HG02610 (cell line): ENCODE data around the gene ACAT1.
"Not testable (repeated sequence)": the region's sequence is repeated elsewhere in the genome, so short reads cannot be mapped to it uniquely, and the experiment has no call there.

Experiments used
- ATAC-seq: cut with Tn5 transposase; IDR thresholded peaks from one replicate; pipeline ENCODE4 v1.9.1; 2021; ENCODE audit warnings: mild to moderate bottlenecking, moderate library complexity; ENCODE audit not compliant: unreplicated experiment

Gene ACAT1

DNA sequence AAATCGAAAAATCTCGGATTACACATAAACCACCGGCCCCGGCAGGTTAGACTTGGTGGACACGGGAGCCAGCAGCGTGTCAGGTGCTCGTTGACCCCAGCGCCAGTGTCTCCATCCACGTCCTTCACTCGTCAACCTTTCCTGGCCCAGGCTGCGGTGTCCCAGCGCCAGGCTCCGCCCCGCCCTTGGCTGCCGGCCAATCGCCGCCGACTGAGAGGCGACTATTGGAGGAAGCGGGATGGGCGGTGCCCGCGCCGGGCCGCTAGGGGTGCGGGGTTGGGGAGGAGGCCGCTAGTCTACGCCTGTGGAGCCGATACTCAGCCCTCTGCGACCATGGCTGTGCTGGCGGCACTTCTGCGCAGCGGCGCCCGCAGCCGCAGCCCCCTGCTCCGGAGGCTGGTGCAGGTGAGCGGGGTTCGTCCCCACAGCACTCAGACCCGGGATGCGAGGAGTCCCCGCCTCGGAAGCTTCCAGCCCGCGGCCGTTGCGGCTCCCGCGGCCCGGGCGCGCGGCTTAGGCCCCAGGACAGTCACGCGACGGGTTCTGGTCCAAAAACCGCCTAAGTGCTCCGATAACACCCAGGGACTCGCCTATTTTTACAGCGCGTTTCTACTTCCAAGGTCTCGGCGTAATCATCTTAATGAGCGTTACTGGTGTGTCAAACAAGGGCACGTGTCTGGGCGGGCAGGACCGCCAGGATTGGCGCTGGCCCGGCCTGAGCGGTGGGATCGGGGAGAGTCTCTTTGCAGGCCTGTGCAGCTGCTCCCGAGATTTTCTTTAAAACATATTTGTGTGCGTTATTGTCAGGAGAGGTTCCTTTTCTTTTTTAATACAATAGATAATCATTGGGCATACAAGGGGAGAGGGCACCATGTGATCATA lies at the start of gene ACAT1:
TSS of gene ACAT1 (plus strand) at position 294 of the 882 bp plus-strand sequence. CDS start at position 334, 40 bp downstream.
- peak; percentile 98 for ATAC-seq

DNA sequence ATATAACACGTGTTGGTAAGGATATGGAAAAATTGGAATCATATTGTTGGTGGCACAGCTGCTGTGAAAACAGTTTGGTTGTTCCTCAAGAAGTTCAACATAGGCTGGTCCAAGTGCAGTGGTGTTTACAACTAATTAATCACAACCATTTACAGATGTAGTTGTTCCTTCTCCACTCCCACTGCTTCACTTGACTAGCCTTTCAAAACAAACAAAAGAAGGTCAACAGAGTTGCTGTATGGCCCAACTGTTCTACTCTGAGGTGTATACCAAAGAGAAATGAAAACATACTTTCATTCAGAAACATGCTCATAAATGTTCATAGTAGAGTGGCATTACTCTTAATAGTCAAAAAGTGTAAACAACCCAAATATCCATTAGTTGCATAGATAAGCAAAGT lies 36.6 kb upstream of the ACAT1 start:
- no peak for ATAC-seq

DNA sequence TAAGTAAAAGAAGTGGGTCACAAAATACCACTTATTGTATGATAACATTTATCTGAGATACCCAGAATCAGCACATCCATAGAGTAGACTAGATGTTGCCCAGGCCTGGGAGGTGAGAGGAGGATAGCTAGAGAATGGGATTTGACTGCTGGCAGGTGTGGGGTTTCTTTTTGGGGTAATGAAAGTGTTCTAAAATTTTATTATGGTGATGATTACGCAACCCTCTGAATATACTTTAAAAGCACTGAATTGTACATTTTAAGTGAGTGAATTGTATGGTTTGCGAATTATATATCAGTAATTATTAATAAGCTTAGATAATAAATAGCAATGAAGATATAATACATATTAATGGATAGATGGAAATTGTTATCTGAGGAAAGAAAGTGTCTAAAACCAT lies 35.7 kb upstream of the ACAT1 start:
- no peak for ATAC-seq

DNA sequence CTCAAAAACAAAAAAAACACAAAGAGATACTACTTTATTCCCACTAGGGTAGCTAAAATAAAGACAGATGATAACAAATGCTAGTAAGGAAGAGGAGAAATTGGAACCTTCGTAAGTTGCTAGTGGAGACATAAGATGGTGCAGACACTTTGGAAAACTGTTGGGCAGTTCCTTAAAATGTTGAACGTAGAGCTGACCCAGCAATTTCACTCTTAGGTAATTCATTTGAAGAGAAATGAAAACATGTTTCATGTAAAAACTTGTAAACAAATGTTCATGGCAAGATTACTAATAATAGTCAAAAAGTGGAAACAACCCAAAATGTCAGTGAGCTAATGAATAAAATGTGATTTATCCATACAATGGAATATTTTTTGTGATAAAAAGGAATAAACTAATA lies 29.2 kb upstream of the ACAT1 start:
- ATAC-seq: no peak

DNA sequence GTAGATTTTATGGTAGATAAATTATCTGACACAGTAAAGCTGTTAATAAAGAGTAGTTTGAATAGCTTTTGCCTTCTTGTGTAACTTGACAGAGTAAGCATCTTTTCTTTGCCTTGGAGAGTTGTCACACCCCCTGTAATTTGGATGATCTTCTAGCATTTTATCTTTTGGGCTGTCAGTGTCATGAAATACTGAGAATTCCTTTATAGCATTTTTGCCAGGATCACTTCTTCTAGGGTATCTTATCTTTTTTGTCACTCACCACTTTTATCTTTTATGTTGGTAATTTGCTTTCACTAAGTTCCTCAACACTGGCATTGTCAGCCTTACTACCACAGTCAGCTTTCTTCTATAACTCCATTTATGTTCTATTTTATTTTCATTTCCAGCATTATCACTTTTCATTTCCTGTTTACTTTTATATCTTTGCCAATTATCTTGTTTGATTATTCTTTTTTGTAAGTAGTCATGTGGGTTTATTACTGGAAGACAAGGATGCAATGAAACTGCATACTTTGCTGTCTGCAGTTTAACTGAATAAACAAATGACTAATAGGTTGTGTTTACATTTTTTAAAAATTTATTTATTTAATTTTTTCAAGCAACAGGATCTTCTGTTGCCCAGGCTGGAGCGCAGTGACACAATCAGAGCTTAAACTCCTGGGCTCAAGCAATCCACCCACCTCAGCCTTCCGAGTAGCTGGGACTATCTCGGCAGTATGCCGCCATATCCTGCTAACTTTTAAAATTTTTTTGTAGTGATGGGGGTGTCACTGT lies 28.1 kb upstream of the ACAT1 start:
- ATAC-seq: no peak

DNA sequence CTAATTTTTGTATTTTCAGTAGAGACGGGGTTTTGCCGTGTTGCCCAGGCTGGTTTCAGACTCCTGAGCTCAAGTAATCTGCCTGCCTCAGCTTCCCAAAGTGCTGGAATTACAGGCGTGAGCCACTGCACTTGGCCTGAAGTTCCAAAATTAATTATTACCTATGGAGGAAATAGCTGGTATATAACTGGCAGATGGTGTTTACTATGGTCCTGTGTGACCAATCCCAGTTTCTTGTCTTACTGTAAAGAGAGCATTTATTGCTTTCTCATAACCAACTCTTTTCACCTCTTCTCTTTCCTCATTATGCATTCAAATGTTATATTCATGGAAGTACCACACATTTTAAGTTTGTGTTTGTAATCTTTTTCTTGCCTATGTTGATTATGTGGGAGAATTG lies 24.2 kb upstream of the ACAT1 start:
- ATAC-seq: no peak

DNA sequence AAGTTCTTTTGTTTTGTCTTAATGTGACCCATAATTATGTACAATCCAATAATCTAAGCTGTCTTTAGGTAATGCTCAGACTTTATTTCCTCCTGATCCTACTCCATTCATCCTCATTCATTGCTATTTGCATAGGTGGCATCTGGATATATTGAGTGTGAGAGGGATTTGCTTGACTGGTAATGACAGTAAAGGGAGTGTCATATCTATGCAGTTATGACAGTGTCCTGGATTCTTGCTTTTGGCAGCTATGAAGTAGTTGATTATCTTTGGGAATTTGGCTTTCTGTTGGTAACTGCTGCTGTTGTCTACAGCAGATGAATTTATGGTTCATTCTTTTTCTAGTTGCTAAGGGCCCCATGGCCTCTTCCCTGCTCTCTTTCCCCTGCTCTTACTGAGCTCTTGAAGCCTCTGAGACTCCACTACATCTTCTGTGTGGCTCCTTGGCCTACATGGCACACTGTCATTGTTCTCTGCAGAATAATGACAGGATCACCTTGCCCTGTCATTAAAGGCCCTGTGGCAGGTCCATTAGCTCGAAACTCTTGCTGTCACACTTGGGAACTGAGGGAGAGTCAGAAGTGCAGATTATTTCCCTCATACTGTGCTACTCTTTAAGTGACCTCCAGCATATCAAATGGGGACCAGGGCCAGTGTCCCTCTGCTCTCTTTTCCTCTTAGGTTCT lies 20.1 kb upstream of the ACAT1 start:
- ATAC-seq: no peak

DNA sequence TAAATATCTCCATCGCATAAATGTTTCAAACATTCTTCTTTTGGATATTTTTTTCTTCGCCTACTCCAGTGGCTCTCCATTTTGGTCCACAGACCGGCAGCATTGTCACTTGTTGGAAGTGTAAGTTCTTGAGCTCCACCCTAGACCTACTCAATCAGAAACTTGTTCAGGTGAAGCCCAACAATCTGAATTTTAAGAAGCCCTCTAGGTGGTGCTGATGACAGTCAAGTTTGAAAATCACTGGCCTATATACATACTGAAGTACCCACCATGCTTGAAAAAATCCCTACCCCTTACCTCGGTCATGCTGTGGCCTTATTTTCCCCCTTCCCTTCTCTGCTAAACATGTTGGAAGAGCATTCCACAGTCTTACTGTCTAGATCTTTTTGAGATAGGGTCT lies 10.2 kb upstream of the ACAT1 start:
- no peak for ATAC-seq

DNA sequence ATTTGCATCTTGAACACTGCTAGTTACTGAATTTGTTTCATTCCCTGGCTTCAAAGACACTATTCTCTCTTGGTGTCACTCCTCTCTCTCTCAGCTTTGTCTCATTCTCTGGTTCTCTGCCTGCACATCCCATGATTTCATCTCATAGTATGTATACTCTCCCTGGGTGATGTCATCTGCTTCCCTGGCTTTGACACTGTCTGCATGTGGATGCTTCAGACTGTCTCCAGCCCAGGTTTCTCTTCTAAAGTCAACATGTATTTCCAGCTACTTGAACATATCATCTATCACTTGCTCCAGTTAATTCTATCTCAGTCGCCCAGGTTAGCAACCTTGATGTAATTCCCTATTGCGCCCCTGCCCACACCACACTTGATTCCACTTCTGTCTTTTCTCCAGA lies 9.3 kb upstream of the ACAT1 start:
- ATAC-seq: no peak

DNA sequence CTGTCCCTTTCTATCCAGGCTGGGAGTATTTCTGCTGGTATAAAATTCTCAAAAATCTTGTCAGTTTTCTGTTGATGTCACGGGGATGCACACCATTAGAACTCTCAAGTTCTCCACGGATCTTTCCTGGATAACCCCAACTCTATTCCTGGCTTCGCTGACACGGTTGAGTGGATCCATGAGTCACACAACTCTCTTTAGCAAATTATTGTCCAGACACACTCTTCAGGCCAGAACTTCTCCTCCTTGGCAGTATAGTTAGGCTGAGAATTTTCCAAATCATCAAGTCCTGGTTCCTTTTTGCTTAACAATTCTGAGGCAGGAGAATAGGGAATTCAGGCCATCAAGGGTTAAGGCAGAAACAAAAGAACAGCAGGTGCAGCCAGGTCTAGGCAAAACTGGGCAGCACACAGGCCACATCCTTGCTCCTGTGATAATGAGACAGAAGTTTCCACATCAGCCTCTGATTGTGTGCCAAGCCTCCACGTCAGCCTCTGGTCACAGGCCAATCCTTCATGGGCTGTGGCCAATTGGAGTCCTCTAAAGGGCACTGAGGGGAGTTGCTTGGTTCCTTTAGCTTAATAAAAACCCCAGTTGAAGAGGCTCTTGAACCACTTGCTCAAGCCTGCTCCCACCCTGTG lies 5.7 kb upstream of the ACAT1 start:
- no peak for ATAC-seq

DNA sequence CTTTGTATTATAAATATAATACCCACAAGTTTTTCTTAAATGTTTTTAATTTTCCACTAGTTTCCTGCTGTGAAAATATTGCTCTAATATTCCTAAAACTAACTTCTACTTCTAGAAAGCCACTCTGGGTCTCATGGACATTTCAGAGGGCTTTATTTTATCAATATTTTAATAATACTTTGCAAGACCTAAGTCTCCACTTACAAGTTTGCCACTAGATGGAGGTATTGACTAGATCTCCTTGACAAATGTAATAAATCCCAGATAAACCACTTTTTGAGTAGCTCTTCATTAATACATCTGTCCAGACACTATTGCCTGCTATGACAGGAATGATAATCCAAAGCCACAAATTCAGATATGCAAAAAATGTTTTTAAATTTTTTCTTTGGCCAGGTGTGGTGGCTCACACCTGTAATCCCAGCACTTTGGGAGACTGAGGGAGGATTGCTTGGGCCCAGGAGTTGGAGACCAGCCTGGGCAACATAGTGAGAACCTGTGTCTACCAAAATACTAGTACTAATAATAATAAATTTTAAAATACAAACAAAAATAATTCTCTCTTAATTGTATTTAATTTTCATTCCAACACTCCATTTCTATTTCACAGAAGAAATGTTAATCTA lies 3.5 kb upstream of the ACAT1 start:
- ATAC-seq: no peak

DNA sequence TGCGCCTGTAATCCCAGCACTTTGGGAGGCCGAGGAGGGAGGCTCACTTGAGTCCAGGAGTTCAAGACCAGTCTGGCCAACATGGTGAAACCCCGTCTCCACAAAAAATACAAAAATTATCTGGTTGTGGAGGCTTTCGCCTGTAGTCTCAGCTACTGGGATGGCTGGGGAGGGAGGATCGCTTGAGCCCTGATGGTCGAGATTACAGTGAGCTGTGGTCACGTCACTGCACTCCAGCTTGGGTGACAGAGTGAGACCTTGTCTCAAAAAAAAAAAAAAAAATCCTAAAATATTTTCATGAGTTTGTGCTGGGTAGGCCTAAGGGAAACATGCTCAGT lies 462 bp upstream of the ACAT1 start:
- ATAC-seq: peak; percentile 6

DNA sequence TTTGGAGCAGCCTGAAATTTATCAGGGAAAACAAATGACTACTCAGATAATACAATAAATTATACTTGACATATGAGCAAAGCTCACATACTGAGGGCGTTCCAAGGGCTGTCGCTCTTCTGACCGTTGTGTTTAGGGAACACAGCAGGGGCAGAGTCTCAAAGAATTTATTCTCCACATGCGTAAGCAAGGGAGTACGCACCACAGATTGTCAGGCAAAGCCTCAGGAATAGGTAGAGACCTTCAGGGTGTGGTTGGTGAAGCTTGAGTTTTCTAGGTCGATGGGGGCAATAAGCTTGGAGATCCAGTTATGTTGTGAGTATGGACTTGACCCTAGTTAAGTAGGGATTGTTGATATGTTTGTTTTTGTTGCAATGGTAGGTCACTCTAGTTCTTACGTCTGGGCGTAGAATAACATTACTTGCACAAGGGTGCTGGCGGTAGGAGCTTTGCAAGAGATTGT lies 830 bp downstream of the ACAT1 start:
- ATAC-seq: no peak

DNA sequence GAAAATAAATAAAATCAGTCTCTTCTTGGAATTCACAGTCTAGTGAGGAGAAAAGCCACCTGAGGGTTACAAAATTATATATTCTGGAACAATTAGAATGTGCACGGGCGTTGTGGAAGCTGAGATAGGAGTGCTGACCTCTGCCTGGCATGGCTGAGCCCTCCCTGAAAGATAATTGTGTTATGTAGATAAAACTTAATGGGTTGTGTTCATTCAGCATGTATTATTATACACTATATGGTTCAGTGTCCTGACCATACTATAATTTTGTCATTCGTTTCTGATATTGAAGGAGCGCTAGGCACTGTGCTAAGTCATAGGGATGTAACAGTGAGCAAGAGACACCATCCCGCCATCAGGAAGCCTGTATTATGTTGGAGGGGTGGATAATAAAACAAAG lies 3.7 kb downstream of the ACAT1 start:
- no peak for ATAC-seq

DNA sequence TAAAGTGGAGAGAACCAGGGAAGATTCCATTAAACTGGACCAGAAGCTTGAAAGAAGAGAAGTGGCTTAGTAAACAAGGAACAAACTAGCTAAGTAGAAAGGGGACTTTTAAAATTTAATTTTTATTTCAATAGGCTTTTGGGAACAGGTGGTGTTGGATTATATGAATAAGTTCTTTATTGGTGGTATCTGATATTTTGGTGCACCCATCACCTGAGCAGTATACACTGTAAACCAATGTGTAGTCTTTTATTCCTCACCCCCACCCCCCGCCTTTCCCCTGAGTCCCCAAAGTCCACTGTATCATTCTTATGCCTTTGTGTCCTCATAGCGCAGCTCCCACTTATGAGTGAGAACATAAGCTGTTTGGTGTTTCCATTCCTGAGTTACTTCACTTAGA lies 7.4 kb downstream of the ACAT1 start:
- no peak for ATAC-seq

DNA sequence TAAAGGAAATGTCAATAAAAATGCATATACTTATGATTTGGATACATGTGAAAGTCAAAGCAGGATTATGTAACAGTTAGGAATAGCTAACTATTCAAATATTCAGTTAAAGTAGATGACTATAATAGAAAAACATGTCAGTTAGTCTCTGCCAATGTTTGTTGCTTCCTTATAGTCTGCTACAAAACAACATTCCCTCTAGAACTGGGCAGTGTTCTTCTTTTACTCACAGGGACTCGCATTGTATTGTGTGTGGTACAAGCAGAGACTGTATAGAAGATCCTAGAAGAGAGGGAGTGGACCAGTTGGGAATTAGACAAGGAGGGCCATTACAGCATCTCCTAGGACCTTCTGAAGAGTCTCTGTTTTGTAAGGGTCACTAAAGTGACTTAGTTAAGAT lies 10.6 kb downstream of the ACAT1 start:
- no peak for ATAC-seq

DNA sequence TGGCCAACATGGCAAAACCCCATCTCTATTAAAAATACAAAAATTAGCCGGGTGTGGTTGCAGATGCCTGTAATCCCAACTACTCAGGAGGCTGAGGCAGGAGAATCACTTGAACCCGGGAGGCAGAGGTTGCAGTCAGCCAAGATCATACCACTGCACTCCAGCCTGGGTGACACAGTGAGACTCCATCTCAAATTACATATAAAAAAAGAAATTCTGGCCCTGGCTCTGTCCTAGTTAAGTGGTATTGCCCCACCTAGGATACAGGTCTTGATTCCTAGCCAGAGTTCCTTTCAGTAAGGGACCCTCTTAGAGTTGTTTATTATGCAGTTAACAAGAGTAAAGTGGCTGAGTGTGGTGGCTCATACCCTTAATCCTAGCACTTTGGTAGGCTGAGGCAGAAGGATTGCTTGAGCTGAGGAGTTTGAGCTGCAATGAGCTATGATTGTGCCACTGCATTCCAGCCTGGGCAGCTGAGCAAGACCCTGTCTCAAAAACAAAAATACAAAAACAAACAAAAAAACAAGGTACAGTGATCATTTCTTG lies 11.7 kb downstream of the ACAT1 start:
- ATAC-seq: not testable (repeated sequence)

DNA sequence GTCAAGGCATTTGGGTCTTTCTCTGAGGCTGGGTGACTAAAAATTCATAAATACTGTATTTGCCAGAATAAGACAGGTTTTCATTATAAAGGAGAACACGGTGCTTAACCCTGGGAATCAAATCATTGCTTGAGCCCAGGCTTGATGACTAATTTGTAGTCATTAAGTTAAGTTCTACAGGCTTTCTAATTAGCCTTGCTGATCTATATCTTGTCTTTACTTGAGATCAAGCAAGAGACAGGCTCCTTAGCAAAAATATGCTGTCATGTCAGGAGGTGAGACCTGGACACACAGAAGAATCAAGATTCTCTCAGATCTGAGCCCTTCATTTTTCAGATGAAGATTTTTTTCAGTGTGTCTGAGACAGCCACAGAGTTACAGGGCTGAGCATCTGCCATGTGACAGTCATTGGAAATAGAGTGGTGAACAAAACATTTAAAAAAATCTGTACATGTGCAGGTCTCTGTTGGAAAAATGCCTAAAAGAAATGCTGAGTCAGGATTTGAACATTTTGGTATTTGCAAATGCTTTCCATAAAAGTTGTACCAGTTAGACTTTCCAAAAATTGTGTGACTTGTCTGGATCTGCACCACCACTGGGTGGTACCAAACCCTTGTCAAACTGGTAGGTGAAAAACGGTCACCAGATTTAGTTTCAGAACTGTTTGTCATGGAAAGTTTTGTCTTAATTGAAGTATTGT lies 14.6 kb downstream of the ACAT1 start:
- ATAC-seq: peak; percentile 45

DNA sequence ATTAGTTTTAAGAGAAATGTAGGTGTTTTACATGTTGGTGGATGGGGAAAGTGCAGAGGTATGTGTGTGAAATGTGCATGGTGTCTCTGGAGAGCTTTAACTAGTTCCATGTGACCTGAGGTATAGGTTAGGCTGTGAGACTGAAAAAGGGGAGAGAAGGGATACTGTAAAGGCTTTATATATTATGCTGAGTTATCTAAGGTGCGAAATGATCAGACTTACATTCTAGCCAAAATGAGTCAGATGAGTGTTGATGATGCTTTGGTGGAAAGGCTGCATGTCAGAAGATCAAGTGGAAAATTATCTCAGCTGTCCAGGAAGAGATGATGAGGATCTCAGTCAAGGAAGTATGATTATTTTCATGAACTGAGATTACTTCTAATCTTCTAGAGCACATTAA lies 15.8 kb downstream of the ACAT1 start:
- no peak for ATAC-seq

DNA sequence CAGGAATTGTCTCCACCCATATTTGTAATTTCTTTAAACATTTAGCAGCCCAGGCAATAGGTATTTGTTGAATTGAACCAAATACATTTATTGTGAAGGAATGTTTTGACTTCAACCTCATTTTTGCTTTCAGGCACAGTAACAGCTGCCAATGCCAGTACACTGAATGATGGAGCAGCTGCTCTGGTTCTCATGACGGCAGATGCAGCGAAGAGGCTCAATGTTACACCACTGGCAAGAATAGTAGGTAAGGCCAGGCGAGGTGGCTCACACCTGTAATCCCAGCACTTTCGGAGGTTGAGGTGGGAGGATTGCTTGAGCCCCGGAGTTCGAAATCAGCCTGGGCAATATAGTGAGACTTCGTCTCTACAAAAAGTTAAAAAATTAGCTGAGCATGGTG lies 20.9 kb downstream of the ACAT1 start:
- ATAC-seq: no peak
